Breast epithelium (tissue), 3 donors: ENCODE measurements around the gene IQGAP2.

Source experiments
- POLR2AphosphoS5 ChIP-seq, 3 donors: sonication (generic); formaldehyde crosslinking; IDR thresholded peaks; one replicate each; pipeline ENCODE4 v1.6.1; 2017; ENCODE audit warnings: antibody characterized with exemption in 3 of 3
- TF ChIP-seq, protein P1 (sequence below), 3 donors: fragments of 450-650 bp; IDR thresholded peaks; one replicate each; pipeline ENCODE4 v1.5.1; 2016 to 2017; ENCODE audit warnings: antibody characterized with exemption in 3 of 3, mild to moderate bottlenecking in 3 of 3, moderate library complexity in 3 of 3

DNA sequence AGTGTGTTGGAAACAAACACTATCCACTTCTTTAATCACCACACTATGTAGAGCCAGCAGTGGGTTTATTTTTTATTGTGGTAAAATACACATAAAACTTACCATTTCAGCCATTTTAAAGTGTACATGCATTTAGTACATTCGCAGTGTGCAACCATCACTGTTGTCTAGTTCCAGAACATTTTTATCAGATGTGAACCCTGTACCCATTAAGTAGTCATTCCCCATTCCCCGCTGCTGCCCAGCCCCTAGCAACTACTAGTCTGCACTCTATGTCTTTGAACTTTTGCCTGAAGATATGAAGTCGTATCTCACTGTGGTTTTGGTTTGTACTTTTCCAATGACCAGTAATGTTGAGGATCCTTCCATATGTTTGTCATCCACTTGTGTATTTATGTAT is 282.6 kb downstream of the IQGAP2 start:
- TF ChIP-seq, protein P1, sequence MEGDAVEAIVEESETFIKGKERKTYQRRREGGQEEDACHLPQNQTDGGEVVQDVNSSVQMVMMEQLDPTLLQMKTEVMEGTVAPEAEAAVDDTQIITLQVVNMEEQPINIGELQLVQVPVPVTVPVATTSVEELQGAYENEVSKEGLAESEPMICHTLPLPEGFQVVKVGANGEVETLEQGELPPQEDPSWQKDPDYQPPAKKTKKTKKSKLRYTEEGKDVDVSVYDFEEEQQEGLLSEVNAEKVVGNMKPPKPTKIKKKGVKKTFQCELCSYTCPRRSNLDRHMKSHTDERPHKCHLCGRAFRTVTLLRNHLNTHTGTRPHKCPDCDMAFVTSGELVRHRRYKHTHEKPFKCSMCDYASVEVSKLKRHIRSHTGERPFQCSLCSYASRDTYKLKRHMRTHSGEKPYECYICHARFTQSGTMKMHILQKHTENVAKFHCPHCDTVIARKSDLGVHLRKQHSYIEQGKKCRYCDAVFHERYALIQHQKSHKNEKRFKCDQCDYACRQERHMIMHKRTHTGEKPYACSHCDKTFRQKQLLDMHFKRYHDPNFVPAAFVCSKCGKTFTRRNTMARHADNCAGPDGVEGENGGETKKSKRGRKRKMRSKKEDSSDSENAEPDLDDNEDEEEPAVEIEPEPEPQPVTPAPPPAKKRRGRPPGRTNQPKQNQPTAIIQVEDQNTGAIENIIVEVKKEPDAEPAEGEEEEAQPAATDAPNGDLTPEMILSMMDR (IDR thresholded peaks at IDR 0.05): no peak
- no peak for TF ChIP-seq POLR2AphosphoS5 (IDR thresholded peaks at IDR 0.05)
